Activated CD4-positive, CD25-positive, alpha-beta regulatory T cell treated with anti-CD3 and anti-CD28 coated beads, Interleukin-2, amount 50 U/mL, for 72 hours (primary cell): Measurements from ENCODE around the gene SLC22A3.
"Not testable (repeated sequence)": the region's sequence is repeated elsewhere in the genome, so short reads cannot be mapped to it uniquely, and the experiment has no call there.

Experiments
- DNase-seq: peaks from one replicate; pipeline ENCODE4 v3.0.0; 2021

The SLC22A3 gene, protein sequence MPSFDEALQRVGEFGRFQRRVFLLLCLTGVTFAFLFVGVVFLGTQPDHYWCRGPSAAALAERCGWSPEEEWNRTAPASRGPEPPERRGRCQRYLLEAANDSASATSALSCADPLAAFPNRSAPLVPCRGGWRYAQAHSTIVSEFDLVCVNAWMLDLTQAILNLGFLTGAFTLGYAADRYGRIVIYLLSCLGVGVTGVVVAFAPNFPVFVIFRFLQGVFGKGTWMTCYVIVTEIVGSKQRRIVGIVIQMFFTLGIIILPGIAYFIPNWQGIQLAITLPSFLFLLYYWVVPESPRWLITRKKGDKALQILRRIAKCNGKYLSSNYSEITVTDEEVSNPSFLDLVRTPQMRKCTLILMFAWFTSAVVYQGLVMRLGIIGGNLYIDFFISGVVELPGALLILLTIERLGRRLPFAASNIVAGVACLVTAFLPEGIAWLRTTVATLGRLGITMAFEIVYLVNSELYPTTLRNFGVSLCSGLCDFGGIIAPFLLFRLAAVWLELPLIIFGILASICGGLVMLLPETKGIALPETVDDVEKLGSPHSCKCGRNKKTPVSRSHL

DNA sequence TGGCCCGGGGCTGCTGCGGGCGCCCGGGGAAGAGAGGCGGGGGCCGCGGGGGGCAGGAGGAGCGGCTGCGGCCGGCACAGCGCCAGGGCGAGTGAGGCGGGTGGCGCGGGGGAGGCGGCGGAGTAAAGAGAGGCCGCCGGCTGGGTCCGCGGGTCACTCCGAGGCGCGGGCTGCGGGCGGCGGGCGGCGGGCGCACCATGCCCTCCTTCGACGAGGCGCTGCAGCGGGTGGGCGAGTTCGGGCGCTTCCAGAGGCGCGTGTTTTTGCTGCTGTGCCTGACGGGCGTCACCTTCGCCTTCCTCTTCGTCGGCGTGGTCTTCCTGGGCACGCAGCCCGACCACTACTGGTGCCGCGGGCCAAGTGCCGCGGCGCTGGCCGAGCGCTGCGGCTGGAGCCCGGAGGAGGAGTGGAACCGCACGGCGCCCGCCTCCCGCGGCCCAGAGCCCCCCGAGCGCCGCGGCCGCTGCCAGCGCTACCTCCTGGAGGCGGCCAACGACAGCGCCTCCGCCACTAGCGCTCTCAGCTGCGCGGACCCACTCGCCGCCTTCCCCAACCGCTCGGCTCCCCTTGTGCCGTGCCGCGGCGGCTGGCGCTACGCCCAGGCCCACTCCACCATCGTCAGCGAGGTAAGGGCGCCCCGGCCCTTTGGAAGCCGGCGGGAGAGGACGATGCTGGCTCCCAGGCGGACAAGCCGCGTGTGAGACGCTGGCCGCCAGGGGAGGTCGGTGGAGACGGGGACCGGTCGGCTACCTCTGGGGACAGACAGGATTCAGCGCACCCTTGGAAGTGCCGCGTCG lies at the start of gene SLC22A3:
Gene SLC22A3, plus strand, starts transcription at position 156 of the 797 bp plus-strand sequence. Its CDS starts 42 bp downstream, at position 198.
- DNase-seq = no peak

DNA sequence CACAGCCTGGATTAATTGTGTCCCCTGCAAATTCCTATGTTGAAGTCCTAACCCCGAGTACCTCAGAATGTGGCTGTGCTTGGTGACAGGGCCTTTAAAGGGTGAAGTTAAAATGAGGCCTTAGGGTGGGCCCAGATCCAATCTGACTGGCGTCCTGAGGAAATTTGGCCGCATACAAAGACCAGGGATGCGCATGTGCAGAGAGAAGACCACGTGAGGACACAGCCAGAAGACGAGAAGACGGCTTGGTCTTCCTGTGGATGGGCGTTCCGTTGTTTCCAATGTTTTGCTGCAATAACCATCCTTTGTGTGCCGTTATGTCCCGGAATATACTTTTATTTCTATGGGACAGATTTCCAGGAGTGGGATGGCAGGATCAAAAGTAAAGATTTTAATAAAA lies 48.6 kb upstream of the SLC22A3 start:
- no peak for DNase-seq

GRCh38 chr6:160300076-160300695 lies 48.0 kb upstream of the SLC22A3 start:
- DNase-seq = no peak

- no peak for DNase-seq
Observed at GRCh38 chr6:160301339-160301738, 46.8 kb upstream of the SLC22A3 start.

GRCh38 chr6:160302431-160303082 lies 45.6 kb upstream of the SLC22A3 start:
- DNase-seq = not testable (repeated sequence)

- no peak for DNase-seq
Observed at GRCh38 chr6:160303806-160304205, 44.4 kb upstream of the SLC22A3 start.

- no peak for DNase-seq
Observed at GRCh38 chr6:160305926-160306713, 42.1 kb upstream of the SLC22A3 start.

GRCh38 chr6:160309718-160310117 lies 38.5 kb upstream of the SLC22A3 start:
- DNase-seq = no peak

GRCh38 chr6:160312900-160313299 lies 35.3 kb upstream of the SLC22A3 start:
- DNase-seq = no peak

DNA sequence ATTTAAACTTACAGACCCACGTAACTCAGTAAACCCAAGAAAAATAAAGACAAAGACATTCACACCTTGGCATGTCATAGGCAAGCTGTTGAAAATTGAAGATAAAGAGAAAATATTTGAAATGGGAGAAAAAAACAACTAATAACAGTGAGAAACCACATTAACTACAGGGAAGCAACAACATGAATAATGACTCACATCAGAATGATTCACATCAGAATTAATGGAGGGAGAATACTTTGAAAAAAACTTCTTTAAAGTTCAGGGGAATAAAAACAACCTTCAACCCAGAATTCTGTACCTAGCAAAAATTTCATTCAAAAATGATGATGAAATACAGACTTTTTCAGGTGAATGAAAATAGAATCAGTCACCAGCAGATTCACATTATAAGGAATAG lies 32.9 kb upstream of the SLC22A3 start:
- DNase-seq = no peak

DNA sequence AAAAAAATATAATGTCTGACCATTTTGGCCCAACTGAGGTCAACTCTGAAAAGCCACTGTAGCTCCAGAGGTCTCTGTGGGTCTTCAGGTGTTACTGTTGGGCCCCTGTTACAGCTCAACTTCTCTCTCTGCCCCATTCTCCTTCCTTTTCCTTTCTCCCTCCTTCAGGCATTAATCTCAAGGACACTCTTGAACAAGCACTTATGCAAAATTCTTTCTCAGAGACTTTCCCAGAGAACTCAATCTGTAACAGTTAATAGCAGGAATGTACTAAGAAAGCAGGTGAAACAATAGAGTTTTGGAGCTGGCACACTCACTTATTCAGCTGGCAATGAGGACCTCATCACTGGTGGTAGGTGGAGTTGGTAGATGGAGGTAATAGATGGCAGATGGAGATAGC lies 31.9 kb upstream of the SLC22A3 start:
- no peak for DNase-seq

DNA sequence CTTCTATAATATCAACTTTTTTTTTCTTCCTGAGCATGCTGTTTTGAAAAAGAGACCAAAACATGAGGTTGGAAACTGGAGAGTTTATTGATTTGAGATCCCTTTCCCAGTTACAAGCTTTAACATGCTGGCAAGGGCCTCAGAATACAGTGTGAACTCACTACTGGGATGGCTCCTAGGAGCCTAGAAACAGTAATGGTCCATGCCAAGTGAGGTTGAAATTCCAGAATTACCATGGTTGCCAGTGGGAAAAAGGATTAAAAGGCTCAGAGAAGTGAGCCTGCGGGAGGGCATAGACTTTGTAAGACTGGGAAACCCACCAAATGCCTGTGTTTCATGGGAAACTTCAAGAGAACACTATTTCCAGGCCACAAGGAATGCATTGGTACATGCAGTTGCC lies 28.9 kb upstream of the SLC22A3 start:
- no peak for DNase-seq

GRCh38 chr6:160321729-160322505 lies 26.3 kb upstream of the SLC22A3 start:
- no peak for DNase-seq

DNA sequence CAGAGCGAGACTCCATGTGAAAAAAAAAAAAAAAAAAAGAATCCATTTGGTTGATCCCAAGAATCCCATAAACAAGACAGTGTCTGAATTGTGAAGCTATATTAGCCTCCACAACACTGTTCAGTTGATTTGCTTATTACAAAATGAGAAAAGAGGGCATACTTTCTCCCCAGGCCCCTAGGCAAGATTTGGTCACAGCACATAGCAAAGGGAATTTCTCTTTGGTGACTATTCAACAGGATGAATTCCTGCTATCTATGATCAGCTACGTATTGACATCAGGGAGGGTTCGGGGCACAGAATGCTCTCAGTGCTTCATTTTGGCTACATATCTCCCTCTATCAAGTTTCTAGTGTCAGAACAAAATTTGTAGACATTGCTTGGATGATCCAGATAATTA lies 20.2 kb upstream of the SLC22A3 start:
- no peak for DNase-seq

GRCh38 chr6:160328447-160328846 lies 19.7 kb upstream of the SLC22A3 start:
- DNase-seq = no peak

DNA sequence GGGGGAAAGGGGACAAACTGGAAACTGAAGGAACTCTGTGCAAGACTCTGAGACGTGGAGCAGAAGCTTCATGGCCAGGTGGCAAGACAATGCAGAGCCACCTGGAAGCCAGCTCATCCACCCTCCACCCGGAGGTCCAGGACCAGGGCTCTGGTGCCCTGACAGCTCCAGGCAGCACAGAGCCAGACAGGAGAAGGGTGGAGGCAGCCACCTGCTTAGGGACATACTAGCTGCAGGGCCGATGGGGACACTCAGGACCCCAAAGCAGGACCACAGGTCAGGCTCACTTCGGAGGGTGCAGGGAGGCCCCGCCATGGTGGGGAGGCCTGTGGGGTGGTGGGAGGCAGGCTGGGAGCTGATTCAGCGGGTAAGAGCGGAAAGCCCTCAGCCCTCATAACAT lies 19.0 kb upstream of the SLC22A3 start:
- no peak for DNase-seq

DNA sequence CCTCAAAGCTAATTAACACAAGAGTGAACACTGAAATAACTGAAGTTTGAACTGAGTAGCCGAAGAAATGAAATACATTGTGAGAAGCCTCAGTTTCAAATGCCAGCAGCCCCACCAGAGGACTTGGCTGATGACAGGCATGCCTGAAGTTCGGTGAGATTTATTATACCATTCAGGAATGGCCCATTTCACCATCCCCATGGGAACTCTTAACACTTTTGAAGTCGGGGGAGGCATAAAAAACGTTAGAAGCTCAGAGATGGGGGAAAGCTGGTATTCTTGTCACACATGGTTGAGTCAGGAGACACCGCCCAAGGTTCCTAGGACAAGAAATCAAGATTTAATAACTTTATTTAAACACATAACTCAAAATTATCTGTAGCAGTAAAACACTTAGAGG lies 17.6 kb upstream of the SLC22A3 start:
- no peak for DNase-seq

DNA sequence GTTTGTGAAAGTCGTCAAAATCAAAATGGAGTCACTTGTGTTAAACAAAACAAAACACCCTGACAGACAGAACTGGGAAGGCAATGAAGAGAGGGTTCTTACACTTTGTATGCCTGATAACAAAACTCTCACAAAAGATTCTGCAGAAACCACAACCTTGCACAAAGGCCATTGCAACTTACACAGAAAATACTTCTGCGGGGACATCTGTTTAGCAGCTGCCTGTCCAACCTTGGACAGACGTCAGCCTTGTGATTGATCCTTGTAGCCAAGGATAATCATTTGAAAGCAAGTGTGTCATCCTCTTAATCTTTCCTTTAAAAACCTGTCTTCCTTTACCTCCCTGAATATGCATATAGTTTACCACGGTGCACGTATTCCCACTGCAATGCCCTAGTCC lies 17.0 kb upstream of the SLC22A3 start:
- DNase-seq = no peak

- DNase-seq = no peak
Observed at GRCh38 chr6:160331753-160332152, 16.4 kb upstream of the SLC22A3 start.

- no peak for DNase-seq
Observed at GRCh38 chr6:160333101-160333500, 15.1 kb upstream of the SLC22A3 start.

DNA sequence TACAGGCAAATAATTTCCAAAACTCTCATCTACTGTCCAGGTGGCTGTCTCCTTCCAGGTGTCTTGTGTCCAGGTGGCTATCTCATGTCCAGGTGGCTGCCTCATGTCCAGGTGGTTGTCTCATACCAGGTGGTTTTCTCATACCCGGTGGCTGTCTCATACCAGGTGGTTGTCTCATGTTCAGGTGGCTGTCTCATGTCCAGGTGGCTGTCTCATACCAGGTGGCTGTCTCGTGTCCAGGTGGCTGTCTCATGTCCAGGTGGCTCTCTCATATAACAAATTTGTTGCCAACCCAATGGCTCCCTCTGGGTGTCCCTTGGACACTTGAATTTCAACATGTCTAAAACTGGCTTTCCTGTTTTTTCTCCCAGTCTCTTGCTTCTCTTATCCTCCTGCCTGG lies 14.3 kb upstream of the SLC22A3 start:
- DNase-seq = no peak
